Tibial nerve (tissue), 4 donors: ENCODE data around the gene DCTN3.

Experiments
- EP300 ChIP-seq, 2 donors: sonication (generic); formaldehyde crosslinking; IDR thresholded peaks; one replicate each; pipeline ENCODE4 v1.6.1; 2017; ENCODE audit warnings: antibody characterized with exemption in 2 of 2, mild to moderate bottlenecking in 1 of 2
- POLR2A ChIP-seq, 2 donors: fragments of 450-650 bp; IDR thresholded peaks; one replicate each; pipeline ENCODE4 v1.6.1; 2017; ENCODE audit warnings: antibody characterized with exemption in 2 of 2, mild to moderate bottlenecking in 2 of 2, moderate library complexity in 2 of 2
- TF ChIP-seq, protein P1 (sequence below), 5 experiments: fragments of 200-600 bp in 3 of 5; fragments of 450-650 bp in 2 of 5; sonication (generic) in 3 of 5; IDR thresholded peaks; one replicate each; pipeline ENCODE4 v1.5.1; 2016 to 2019; ENCODE audit warnings: antibody characterized with exemption in 5 of 5, mild to moderate bottlenecking in 3 of 5, moderate library complexity in 2 of 5

GRCh38 chr9:34568133-34568532 lies 52.2 kb downstream of the DCTN3 start:
- TF ChIP-seq, protein P1, sequence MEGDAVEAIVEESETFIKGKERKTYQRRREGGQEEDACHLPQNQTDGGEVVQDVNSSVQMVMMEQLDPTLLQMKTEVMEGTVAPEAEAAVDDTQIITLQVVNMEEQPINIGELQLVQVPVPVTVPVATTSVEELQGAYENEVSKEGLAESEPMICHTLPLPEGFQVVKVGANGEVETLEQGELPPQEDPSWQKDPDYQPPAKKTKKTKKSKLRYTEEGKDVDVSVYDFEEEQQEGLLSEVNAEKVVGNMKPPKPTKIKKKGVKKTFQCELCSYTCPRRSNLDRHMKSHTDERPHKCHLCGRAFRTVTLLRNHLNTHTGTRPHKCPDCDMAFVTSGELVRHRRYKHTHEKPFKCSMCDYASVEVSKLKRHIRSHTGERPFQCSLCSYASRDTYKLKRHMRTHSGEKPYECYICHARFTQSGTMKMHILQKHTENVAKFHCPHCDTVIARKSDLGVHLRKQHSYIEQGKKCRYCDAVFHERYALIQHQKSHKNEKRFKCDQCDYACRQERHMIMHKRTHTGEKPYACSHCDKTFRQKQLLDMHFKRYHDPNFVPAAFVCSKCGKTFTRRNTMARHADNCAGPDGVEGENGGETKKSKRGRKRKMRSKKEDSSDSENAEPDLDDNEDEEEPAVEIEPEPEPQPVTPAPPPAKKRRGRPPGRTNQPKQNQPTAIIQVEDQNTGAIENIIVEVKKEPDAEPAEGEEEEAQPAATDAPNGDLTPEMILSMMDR (IDR thresholded peaks at IDR 0.05) = no peak
- TF ChIP-seq POLR2A (IDR thresholded peaks at IDR 0.05) = no peak
- no peak for TF ChIP-seq EP300 (IDR thresholded peaks at IDR 0.05)
